A549 treated with ZK216348 at 1 μM for 4 hours (cell line): ENCODE measurements around the gene PDE6G. TPM values are rescaled to one million over a fixed set of nuclear protein-coding genes. Genes with fewer than 3 reads are reported as not detected.

Source experiments
- total RNA-seq: library from RNA; stranded (reverse); fragments of 200-300 nt; extraction: Qiagen RNA extraction; gene quantifications from 5 replicates; pipeline ENCODE4 v1.2.3, GENCODE V29; 2022; ENCODE audit warnings: low read depth

The PDE6G gene
- total RNA-seq, result 1.1 to 3.6 TPM (median 1.8 TPM) in 5 replicates

DNA sequence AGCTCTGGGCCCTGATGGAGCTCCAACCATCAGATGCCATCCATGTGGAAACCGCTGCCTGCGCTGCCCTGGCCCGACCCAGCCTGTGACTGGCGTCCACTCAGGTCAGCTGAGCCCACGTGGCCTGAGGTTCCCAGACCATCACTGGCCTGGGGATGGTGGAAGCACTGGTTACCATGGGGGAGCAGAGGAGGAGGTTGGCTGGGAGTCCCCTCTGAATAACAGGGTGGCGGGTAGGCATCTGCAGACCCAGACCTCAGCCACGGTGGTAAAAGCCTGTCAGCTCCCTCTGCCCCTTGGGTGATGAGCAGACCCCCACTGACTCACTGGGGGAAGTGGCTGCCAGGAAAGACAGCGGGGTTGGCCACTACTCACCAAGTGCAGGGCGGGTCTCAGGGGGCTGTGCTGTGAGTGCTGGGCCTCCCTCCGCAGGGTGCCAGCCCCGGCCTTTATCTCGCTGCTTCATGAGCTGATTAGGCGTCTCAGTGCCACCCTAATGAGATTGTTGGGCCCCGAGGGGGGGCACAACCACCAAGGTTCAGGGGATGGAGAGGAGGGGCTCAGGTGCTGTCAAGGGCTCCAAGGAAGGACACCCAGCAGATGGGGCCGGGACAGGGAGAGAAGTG lies at the start of gene PDE6G:
Gene PDE6G, minus strand, starts transcription at position 425 of the 626 bp plus-strand sequence. CDS start 3,237 bp downstream, outside the sequence.

DNA sequence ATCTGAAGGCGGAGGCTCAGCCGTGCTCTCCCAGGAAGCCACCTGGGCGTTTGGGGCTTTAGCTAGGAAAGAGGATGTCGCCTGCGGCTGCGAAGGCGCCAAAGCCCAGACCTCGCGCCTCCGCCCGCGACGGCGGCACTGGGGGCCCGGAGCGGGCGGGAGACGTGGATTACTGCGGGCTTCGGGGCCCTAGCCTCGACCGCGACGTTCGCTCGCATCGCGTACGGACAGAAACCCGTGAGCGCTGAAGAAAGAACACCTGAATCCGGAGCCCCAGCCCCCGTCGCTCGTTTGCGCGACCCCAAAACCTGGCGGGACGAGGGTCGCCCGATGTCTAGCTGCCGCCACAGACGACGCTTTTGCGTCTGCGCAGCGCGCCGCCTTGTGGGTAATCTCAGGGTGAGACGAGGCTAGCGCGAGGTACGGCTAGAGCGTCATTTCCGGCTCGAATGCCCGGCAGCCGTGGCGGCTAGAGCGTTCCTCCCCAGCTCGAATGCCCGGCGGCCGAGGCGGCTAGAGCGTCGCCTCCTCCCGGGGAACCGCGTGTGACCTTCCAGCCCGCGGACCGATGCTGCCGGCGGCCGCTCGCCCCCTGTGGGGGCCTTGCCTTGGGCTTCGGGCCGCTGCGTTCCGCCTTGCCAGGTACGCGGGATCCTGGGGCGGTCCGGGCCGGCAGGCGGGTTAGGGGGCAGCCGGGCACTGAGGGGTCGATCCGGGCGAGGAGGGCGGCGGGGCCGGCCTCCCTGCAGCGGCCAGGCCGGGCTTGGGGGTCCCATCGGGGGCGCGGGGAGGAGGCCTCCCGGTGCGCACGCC lies 46.8 kb upstream of the PDE6G start, which contains the start of gene MRPL12:
Gene MRPL12, plus strand, starts transcription at position 434 of the 813 bp plus-strand sequence. Its CDS starts 135 bp downstream, at position 569.

DNA sequence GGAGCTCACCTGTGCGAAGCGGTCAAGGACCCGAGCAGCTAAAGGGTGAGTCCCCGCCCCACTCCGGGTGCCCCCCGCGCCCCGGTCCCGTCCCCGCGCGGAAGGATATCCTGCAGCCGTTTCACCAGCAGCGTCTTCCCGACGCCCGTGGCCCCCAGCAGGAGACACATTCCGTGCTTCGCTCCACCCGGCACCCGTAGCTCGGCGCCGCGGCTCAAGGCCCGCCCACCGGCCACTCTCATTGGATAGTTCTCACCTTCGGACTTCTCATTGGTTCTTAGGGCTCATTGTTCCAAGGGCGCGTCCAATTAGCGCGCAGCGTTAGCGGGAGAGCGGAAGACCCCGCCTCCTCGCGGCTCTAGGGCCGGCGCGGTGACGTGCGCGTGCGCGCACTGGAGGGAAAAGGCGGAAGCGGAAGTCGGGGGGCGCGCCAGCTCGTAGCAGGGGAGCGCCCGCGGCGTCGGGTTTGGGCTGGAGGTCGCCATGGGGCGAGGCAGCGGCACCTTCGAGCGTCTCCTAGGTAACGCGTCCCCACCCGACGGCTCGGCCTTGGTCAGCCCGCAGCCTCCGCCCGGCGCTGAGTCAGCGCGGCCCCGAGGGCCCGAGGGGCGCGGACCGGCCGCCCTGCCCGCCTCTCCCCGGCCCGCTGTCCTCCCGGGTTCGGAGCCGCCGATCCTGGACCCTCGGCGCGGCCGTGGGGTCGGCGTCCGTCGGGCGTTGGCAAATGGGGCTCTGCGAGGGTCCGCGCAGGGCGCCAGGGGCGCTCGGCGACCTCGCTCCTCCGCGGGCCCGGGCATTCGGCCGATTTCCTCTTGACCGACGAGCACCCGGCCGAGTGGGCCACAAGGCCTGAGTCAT lies 27.5 kb upstream of the PDE6G start, which contains the start of the genes ARL16 and HGS:
Gene ARL16, minus strand, starts transcription at position 214 of the 858 bp plus-strand sequence. Its CDS starts 44 bp downstream, at position 170.
Gene HGS, plus strand, starts transcription at position 428 of the 858 bp plus-strand sequence. Its CDS starts 56 bp downstream, at position 484.

DNA sequence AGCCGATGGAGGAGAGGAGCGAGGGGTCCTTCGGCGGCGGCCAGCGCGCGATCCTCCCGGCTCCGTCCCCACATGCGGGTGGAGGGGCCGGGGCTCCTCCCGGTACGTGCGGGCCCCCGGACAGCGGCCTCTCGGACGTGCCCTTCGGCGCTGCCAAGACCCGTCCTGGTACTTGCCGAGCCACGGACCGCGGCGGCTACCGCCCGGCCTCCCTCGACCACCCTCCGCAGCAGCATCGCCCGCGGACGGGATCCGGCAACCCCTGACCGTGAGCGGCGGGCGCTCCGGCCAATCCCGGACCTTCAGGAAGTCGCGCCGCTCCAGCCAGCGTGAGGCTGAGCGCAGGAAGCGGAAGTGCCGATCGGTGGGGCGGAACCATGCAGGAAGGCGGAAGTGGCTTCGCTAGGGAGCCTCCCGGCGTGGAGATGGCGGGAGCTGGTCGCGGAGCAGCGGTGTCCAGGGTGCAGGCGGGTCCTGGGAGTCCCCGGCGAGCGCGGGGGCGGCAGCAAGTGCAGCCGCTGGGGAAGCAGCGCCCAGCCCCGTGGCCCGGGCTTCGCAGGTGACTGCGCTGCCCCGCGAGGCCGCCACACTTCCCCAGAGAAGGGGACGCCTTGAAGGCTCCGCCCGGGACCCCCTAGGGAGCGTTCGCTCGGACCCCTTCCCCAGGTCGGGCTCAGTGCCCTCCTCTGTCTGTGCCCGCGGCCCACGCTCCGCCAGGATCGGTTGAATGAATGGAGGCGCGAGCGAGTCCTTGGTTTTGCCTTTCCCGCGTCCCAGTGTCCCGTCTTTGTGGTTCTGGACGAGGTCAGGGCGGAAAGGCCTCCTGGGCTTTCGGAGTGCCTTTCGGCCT lies 10.2 kb upstream of the PDE6G start, which contains the start of the genes CCDC137 and OXLD1:
Gene CCDC137, plus strand, starts transcription at position 396 of the 850 bp plus-strand sequence. Its CDS starts 30 bp downstream, at position 426.
Gene OXLD1, minus strand, starts transcription at position 264 of the 850 bp plus-strand sequence. Its CDS starts 28 bp downstream, at position 236.

DNA sequence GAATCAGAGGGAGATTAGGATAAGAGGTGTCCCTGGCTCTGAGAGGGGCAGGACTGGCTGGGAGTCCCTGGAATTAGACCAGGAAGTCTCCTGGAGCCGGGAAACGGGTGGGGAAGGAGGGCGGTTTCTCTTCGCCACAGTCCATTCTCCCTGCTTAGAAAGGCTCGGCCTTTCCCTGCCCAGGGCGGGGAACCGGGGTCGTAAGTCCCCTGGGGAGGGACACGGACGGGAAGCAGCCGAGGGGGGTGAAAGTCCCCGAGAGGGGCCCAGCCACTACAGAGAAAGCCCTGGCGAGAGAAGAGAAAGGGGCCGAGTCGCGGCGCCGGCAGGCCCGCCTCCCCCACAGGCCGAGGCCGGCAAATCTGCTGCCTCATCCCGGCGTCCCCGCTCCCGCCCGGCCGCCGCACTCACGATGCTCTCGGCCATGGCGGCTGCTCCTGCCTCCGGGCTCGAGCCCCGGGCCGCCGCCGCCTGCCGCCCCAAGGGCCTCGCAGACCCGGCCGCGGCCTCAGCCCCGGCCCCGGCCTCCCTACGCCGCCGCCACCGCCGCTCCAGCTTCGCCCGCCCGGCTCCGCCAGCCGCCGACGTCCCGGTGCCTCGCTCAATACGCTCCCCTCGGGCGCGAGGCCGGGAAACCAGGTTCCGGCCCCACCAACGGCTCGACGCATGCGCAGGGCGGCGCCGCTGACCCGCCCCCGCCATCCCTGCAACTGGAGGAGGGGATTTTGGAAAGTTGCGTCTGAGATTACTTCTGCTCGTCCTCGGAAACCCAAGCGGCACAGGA lies 19.6 kb downstream of the PDE6G start, which contains the start of the genes NPLOC4 and TSPAN10:
Gene NPLOC4, minus strand, starts transcription at position 608 of the 784 bp plus-strand sequence. Its CDS starts 182 bp downstream, at position 426.
Gene TSPAN10, plus strand, starts transcription at position 692 of the 784 bp plus-strand sequence. CDS start 5,217 bp downstream, outside the sequence.

Other genes starting within 250 kb of the PDE6G start
- gene ACTG1, start 143.7 kb downstream of the PDE6G start, total RNA-seq, result 4,976 to 5,867 TPM (median 5,373 TPM) in 5 replicates
- 0.27 to 2.0 TPM (median 1.3 TPM) in 5 replicates for gene FSCN2, start 128.2 kb downstream of the PDE6G start, total RNA-seq
- gene FAAP100, start 104.2 kb downstream of the PDE6G start, total RNA-seq, result 11.3 to 31.5 TPM (median 21.7 TPM) in 5 replicates
- gene NPLOC4, start 19.4 kb downstream of the PDE6G start, total RNA-seq, result 80.3 to 105 TPM (median 101 TPM) in 5 replicates
- 2.5 to 6.8 TPM (median 4.7 TPM) in 5 replicates for gene TSPAN10, start 19.3 kb downstream of the PDE6G start, total RNA-seq
- 21.5 to 68.1 TPM (median 60.6 TPM) in 5 replicates for gene OXLD1, start 10.1 kb upstream of the PDE6G start, total RNA-seq
- gene CCDC137, start 10.2 kb upstream of the PDE6G start, total RNA-seq, result 51.5 to 77.1 TPM (median 63.3 TPM) in 5 replicates
- 42.5 to 51.4 TPM (median 49.4 TPM) in 5 replicates for gene ARL16, start 27.3 kb upstream of the PDE6G start, total RNA-seq
- gene HGS, start 27.5 kb upstream of the PDE6G start, total RNA-seq, result 133 to 232 TPM (median 219 TPM) in 5 replicates
- gene MRPL12, start 46.8 kb upstream of the PDE6G start, total RNA-seq, result 187 to 318 TPM (median 295 TPM) in 5 replicates
- gene SLC25A10, start 55.7 kb upstream of the PDE6G start, total RNA-seq, result 20.2 to 48.4 TPM (median 42.0 TPM) in 5 replicates
- 0.11 to 0.52 TPM (median 0.31 TPM) in 4 of 5 replicates, not detected in the other for gene GCGR, start 147.6 kb upstream of the PDE6G start, total RNA-seq
- gene MCRIP1, start 176.7 kb upstream of the PDE6G start, total RNA-seq, result 70.3 to 110 TPM (median 93.6 TPM) in 5 replicates
- 0.15 TPM in 1 of 5 replicates, not detected in the others for gene PPP1R27, start 178.5 kb upstream of the PDE6G start, total RNA-seq
- 698 to 774 TPM (median 714 TPM) in 5 replicates for gene P4HB, start 204.0 kb upstream of the PDE6G start, total RNA-seq
- gene ARHGDIA, start 214.8 kb upstream of the PDE6G start, total RNA-seq, result 606 to 641 TPM (median 628 TPM) in 5 replicates
- gene ALYREF, start 235.0 kb upstream of the PDE6G start, total RNA-seq, result 164 to 260 TPM (median 251 TPM) in 5 replicates
- 168 to 294 TPM (median 269 TPM) in 5 replicates for gene ANAPC11, start 235.2 kb upstream of the PDE6G start, total RNA-seq
- 0.44 to 0.65 TPM (median 0.58 TPM) in 4 of 5 replicates, not detected in the other for gene NPB, start 245.7 kb upstream of the PDE6G start, total RNA-seq